Fibroblast of villous mesenchyme (primary cell): ENCODE measurements around the gene PATL2. TPM values are rescaled to one million over a fixed set of nuclear protein-coding genes. Genes with fewer than 3 reads are reported as not detected.

ENCODE experiments used
- DNase-seq: peaks from one replicate; pipeline ENCODE4 v3.0.0-alpha.2; 2010; ENCODE audit warnings: low read depth
- H3K4me3 ChIP-seq: 2 replicates; pipeline ENCODE4 v1.5.1; 2011; ENCODE audit warnings: low read depth, mild to moderate bottlenecking, low read length
- total RNA-seq: library from RNA; depleted of rRNA; stranded (reverse); fragments of >200 nt; gene quantifications from 2 replicates; pipeline ENCODE4 v1.2.3, GENCODE V29; 2012
- TF ChIP-seq, protein P1 (sequence below): IDR thresholded peaks from 2 replicates; pipeline ENCODE4 v1.5.1; 2012; ENCODE audit warnings: low read depth, mild to moderate bottlenecking, low read length; ENCODE audit not compliant: insufficient read depth

Gene PATL2
- total RNA-seq, 1 donor = 0.86 TPM

DNA sequence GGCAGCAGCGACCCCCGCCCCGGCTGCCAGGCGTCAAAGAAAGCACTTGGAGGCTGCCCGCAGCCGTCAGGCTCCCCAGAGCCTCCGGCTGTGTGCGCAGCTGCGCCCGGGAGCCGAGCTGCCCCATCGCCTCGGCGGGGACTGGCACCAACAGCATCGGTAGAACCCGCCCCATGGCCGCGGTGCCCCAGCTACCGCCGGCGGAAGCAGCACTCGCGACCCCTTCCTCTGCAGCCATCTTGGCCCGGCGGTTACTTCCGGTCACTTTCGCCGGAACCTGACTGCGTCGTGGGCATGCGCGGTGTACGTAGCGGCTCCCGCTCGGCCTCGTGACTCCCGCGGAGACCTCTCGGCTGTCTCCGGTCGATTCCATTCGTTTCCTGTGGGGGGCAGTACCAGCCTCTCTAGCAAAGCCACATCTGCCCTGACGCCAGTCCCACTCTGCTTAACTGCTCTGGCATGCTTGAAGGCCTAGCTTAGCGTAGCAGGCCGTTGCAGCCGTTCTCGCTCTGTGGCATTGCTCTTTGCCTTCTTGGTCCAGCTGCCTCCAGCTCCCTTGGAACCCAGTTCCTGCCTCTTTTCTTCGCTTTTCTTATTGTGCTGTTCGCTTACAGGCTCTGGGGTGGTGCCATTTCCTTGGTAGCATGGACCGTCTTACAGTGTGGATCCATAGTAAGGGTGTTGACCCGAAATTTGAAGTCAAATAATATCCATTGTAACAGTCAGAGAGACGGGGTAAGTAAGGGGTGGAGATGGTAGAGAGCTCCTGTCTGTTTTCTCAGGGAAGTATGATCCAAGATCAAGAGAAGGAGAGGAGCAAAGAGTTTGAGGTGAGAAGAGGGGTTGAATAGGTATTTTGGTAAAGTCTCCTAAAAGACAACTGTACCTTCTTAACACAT is 47.5 kb downstream of the PATL2 start, which contains the start of gene SPG11:
TSS of gene SPG11 (minus strand) at position 253 of the 899 bp plus-strand sequence. CDS start at position 238, 15 bp downstream.
- peak; percentile 99 for DNase-seq
- H3K4me3 ChIP-seq = peak within 1 kb of the TSS; percentile 99
- TF ChIP-seq, protein P1, sequence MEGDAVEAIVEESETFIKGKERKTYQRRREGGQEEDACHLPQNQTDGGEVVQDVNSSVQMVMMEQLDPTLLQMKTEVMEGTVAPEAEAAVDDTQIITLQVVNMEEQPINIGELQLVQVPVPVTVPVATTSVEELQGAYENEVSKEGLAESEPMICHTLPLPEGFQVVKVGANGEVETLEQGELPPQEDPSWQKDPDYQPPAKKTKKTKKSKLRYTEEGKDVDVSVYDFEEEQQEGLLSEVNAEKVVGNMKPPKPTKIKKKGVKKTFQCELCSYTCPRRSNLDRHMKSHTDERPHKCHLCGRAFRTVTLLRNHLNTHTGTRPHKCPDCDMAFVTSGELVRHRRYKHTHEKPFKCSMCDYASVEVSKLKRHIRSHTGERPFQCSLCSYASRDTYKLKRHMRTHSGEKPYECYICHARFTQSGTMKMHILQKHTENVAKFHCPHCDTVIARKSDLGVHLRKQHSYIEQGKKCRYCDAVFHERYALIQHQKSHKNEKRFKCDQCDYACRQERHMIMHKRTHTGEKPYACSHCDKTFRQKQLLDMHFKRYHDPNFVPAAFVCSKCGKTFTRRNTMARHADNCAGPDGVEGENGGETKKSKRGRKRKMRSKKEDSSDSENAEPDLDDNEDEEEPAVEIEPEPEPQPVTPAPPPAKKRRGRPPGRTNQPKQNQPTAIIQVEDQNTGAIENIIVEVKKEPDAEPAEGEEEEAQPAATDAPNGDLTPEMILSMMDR = peak; percentile 87

DNA sequence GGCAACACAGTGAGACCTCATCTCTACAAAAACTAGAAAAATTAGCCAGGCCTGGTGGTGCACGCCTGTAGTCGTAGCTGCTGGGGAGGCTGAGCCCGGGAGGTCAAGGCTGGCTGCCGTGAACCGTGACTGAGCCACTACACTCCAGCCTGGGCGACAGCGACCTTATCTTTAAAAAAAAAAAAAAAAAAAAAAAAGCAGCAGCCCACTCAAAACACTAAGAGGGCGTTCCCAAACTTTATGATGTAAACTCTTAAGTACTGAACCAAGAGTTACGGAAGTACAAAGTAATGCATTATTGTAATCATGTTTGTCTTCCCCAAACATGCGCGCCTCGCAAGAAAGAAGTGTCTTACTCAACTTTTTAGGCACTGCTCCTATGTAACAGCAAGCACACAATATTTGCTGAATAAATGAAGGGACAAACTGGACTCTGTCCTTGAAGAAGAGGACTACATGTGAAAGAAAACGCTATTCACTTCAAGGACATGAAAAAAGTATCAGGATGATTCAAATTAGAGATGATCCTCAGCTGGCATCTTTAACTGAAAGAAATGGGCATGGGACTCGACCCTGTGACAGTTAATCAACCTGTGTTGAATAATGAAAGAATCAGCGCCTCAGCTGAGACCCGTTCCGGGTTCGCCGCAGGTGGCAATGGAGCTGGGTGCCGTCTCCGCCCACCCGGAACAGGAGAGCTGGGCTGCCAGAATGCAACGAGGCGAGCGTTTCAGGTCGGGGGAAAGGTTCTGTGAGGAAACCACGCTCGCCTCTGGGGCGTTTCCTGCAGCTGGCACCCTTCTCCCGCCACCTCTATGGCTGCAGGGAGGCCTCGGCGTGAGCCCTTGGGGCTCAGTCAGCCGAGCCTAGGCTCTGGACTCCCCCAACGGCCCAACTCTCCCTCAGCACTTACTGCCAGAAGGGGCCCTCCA is 48.4 kb downstream of the PATL2 start:
- H3K4me3 ChIP-seq = peak overlapping the region; percentile 99
- peak; percentile 66 for DNase-seq
- TF ChIP-seq, protein P1 = no peak

DNA sequence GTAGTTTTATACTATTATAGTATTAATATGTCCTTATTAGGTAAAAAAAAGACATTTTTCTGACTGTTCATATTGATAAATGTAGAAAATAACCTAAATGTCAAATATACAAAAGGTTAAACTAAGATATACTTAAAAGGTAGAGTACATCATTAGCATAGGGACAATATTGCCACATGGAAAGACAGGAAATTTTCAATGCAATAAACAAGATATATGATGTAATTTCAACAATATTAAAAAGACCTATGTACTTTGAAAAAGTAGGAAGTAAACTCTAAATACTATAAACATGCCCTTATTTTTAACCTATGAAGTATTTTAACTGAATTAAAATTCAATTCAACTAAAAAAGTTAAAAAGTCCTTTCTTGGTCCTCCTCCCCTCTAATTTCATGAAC is 49.5 kb downstream of the PATL2 start:
- TF ChIP-seq, protein P1 = no peak
- no peak overlapping the region for H3K4me3 ChIP-seq
- no peak for DNase-seq

DNA sequence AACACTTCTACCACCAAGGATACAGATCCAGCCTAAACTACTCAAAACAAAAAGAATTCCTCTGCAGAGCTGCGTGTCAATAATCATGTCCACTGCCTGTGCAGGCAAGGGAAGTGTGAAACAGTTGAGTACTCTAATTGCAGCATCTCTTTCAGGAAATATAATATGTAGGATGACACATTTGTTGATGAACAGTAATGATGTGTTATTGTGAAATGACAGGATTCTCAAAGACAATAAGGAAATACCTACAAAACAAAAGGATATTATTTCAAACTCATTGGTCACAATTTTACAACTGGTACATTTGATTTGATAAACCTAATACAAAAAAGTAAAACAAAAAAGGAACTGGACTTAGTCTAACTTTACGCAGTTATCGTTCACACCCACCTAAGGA is 52.1 kb downstream of the PATL2 start:
- H3K4me3 ChIP-seq = no peak overlapping the region
- TF ChIP-seq, protein P1 = no peak

DNA sequence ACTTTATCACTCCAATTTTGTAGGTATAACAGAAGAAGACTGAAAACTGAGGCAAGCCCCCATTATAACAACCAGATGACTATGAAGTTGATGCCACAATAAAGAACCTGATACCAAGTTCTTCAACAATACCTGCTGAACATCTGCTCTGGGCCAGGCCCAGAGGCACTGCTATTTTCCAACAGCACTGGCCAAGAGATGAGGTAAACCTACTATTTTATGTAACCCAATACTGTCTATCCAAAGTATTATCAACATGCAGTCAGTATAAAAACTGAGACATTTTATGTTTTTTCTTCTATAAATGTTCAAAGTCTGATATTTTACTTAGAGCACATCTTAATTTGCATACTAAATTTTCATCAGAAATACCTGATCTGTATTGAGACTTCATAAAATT is 53.7 kb downstream of the PATL2 start:
- DNase-seq = no peak
- TF ChIP-seq, protein P1 = no peak
- H3K4me3 ChIP-seq = no peak overlapping the region

More for the DNA sequence above, 52.1 kb downstream of the PATL2 start:
- no peak for DNase-seq

DNA sequence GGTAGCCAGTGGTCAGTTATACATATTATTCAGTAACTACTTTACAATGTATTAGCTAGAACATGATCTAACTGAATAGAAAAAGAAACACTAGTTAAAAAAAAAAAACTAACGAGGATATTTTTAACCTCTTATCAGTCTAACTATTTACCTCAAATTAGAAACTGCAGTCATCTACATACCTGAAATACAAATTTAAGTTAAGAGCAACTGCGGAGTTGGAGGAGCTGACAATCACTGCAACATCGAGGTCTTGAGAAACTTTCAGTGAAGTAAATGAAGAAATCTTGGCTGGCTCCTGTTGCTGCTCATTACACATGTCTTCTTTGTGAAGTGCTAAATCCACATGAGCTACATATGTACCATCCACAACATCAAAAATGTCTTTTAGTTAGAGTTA is 54.2 kb downstream of the PATL2 start:
- TF ChIP-seq, protein P1 = no peak

More for the DNA sequence above, 54.2 kb downstream of the PATL2 start:
- no peak for DNase-seq
- H3K4me3 ChIP-seq = no peak overlapping the region
